ENCODE measurements around the gene PYGB.
A peak's percentile ranks its signal among the peaks of the same experiment; 100 is the strongest.

The PYGB gene

DNA sequence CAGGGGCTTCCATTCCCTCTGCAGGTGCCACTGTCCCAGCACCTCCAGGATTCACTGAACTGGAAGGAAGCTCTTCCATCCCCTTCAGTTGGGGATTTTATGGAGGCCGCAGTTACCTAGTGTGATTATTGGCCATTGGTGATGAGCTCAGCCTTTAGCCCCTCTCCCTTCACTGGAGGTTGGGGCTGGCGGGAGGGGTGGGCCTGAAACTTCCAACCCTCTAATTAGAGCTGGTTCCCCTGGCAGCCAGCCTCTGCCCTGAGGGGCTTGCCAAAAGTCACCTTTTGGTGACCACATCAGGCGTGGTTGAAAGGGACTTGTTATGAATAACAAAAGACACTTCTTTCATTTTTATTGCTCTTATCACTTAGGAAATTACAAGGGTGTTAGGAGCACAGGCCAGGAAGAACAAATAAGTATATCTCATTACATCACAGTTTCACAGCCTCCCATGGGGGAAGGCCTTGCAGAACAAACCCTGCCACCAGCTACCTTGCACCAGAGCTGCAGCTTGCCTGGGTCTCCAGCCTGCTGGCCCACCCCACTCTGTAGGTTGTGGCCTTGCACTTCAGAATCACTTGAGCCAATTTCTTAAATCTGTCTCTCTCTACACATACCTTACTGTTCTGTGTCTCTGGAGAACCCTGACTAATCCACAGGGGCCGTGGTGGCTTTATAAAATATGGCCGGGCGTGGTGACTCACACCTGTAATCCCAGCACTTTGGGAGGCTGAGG lies 5.0 kb downstream of the PYGB start (continued):
- TF ChIP-seq ZNF692 (tag by site-specific recombination; IDR thresholded peaks at IDR 0.05) (peak; percentile 73; the same call in 1 of the 2 replicates), ZNF747 (tag by site-specific recombination; IDR thresholded peaks at IDR 0.05) (no peak), ZNF416 (tag by site-specific recombination; IDR thresholded peaks at IDR 0.05) (no peak), ZNF133 (tag by site-specific recombination; IDR thresholded peaks at IDR 0.05) (no peak), ZNF394 (tag by site-specific recombination; IDR thresholded peaks at IDR 0.05; ENCODE audit: borderline replicate concordance) (peak; percentile 53; the same call in 1 of the 2 replicates), ZSCAN30 (tag by site-specific recombination; IDR thresholded peaks at IDR 0.05) (peak; percentile 64), MZF1 (tag by site-specific recombination; IDR thresholded peaks at IDR 0.05; ENCODE audit: borderline replicate concordance) (peak; percentile 100), ZSCAN23 (tag by site-specific recombination; IDR thresholded peaks at IDR 0.05) (peak; percentile 89), ZNF785 (tag by site-specific recombination; IDR thresholded peaks at IDR 0.05) (no peak), ZNF146 (tag by site-specific recombination; IDR thresholded peaks at IDR 0.05) (0 out of 2 replicates have a peak, but pooled peaks have one; percentile 48), HOXA7 (CRISPR knock-in tag; IDR thresholded peaks at IDR 0.05; ENCODE audit: borderline replicate concordance) (no peak), ZNF521 (tag by site-specific recombination; IDR thresholded peaks at IDR 0.05) (no peak), ZNF302 (tag by site-specific recombination; IDR thresholded peaks at IDR 0.05; ENCODE audit: low read depth) (no peak), SCRT1 (tag by site-specific recombination; IDR thresholded peaks at IDR 0.05; ENCODE audit: borderline replicate concordance) (no peak), ZBTB17 (tag by site-specific recombination; IDR thresholded peaks at IDR 0.05) (peak; percentile 35; the same call in 1 of the 2 replicates), ZNF10 (tag by site-specific recombination; IDR thresholded peaks at IDR 0.05) (no peak), ZNF433 (tag by site-specific recombination; IDR thresholded peaks at IDR 0.05; ENCODE audit: low read depth) (no peak), ZNF121 (tag by site-specific recombination; IDR thresholded peaks at IDR 0.05) (no peak), TSHZ1 (tag by site-specific recombination; IDR thresholded peaks at IDR 0.05; ENCODE audit: borderline replicate concordance) (peak; percentile 93; the same call in 1 of the 2 replicates), TCF7L2 (IDR thresholded peaks at IDR 0.05; ENCODE audit: borderline replicate concordance, low read depth, low read length) (peak; percentile 98), ZBTB1 (tag by site-specific recombination; IDR thresholded peaks at IDR 0.05) (no peak), ZEB2 (tag by site-specific recombination; IDR thresholded peaks at IDR 0.05) (peak; percentile 89), ZNF560 (tag by site-specific recombination; IDR thresholded peaks at IDR 0.05; ENCODE audit: borderline replicate concordance) (no peak), KLF7 (tag by site-specific recombination; IDR thresholded peaks at IDR 0.05; ENCODE audit: borderline replicate concordance) (peak; percentile 81), GLIS1 (tag by site-specific recombination; IDR thresholded peaks at IDR 0.05) (peak; percentile 53; the same call in 1 of the 2 replicates), ZNF23 (tag by site-specific recombination; IDR thresholded peaks at IDR 0.05; ENCODE audit: borderline replicate concordance) (no peak), ZNF292 (tag by site-specific recombination; IDR thresholded peaks at IDR 0.05; ENCODE audit: borderline replicate concordance, low read depth) (no peak)
- TF ChIP-seq, protein P1, sequence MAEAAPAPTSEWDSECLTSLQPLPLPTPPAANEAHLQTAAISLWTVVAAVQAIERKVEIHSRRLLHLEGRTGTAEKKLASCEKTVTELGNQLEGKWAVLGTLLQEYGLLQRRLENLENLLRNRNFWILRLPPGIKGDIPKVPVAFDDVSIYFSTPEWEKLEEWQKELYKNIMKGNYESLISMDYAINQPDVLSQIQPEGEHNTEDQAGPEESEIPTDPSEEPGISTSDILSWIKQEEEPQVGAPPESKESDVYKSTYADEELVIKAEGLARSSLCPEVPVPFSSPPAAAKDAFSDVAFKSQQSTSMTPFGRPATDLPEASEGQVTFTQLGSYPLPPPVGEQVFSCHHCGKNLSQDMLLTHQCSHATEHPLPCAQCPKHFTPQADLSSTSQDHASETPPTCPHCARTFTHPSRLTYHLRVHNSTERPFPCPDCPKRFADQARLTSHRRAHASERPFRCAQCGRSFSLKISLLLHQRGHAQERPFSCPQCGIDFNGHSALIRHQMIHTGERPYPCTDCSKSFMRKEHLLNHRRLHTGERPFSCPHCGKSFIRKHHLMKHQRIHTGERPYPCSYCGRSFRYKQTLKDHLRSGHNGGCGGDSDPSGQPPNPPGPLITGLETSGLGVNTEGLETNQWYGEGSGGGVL (tag by site-specific recombination; IDR thresholded peaks at IDR 0.05), result no peak
- TF ChIP-seq, protein P2, sequence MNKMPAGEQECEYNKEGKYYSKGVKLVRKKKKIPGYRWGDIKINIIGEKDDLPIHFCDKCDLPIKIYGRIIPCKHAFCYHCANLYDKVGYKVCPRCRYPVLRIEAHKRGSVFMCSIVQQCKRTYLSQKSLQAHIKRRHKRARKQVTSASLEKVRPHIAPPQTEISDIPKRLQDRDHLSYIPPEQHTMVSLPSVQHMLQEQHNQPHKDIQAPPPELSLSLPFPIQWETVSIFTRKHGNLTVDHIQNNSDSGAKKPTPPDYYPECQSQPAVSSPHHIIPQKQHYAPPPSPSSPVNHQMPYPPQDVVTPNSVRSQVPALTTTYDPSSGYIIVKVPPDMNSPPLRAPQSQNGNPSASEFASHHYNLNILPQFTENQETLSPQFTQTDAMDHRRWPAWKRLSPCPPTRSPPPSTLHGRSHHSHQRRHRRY (tag by site-specific recombination; IDR thresholded peaks at IDR 0.05), result no peak
- TF ChIP-seq, protein P3, sequence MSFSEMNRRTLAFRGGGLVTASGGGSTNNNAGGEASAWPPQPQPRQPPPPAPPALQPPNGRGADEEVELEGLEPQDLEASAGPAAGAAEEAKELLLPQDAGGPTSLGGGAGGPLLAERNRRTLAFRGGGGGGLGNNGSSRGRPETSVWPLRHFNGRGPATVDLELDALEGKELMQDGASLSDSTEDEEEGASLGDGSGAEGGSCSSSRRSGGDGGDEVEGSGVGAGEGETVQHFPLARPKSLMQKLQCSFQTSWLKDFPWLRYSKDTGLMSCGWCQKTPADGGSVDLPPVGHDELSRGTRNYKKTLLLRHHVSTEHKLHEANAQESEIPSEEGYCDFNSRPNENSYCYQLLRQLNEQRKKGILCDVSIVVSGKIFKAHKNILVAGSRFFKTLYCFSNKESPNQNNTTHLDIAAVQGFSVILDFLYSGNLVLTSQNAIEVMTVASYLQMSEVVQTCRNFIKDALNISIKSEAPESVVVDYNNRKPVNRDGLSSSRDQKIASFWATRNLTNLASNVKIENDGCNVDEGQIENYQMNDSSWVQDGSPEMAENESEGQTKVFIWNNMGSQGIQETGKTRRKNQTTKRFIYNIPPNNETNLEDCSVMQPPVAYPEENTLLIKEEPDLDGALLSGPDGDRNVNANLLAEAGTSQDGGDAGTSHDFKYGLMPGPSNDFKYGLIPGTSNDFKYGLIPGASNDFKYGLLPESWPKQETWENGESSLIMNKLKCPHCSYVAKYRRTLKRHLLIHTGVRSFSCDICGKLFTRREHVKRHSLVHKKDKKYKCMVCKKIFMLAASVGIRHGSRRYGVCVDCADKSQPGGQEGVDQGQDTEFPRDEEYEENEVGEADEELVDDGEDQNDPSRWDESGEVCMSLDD (tag by site-specific recombination; IDR thresholded peaks at IDR 0.05), result no peak
